A549 (cell line): ENCODE results near the gene KCNJ9. TPM values are rescaled to one million over a fixed set of nuclear protein-coding genes. Genes with fewer than 3 reads are reported as not detected.

Experiments used
- ATAC-seq, 2 experiments: fragments of 200-7000 bp in 1 of 2; fragments of >200 bp in 1 of 2; cut with Nextera tagmentation in 1 of 2; cut with Tn5 transposase in 1 of 2; 3 replicates each; pipeline versions ENCODE4 v1.8.0 to v1.9.1; 2018 to 2020; ENCODE audit warnings: mild to moderate bottlenecking in 1 of 2, moderate library complexity in 1 of 2
- CTCF ChIA-PET: fragments of 300-600 bp; sonication (Branson Sonifier 250); formaldehyde crosslinking; extraction: SDS; loops from one replicate; lab custom pipeline; 2021; ENCODE audit warnings: antibody characterized with exemption, inconsistent platforms; lab: Yijun Ruan, JAX
- POLR2A ChIA-PET: fragments of 350-600 bp; formaldehyde crosslinking; extraction: SDS; loops from one replicate; lab custom pipeline; 2021; ENCODE audit warnings: antibody characterized with exemption, inconsistent platforms; lab: Yijun Ruan, JAX
- DNase-seq, 2 experiments: peaks; one replicate each; pipeline versions ENCODE4 v3.0.0 to v3.0.0-alpha.2; 2011 to 2016; ENCODE audit warnings: low read depth in 1 of 2, low spot score in 1 of 2
- FAIRE-seq: peaks from 2 replicates; lab custom pipeline; 2011; peaks lifted over from hg19 to GRCh38; lab: Jason Lieb, UNC
- H3K27ac ChIP-seq, 2 experiments: fragments of >200 bp; sonication (Bioruptor Twin); formaldehyde crosslinking; 3 replicates each; pipeline ENCODE4 v1.5.1; 2016 to 2017
- H3K4me1 ChIP-seq: fragments of >200 bp; sonication (Bioruptor Twin); formaldehyde crosslinking; 3 replicates; pipeline ENCODE4 v1.6.1; 2016
- H3K4me2 ChIP-seq: fragments of >200 bp; sonication (Bioruptor Twin); formaldehyde crosslinking; 3 replicates; pipeline ENCODE4 v1.6.1; 2016
- H3K4me3 ChIP-seq: fragments of >200 bp; sonication (Bioruptor Twin); formaldehyde crosslinking; 3 replicates; pipeline ENCODE4 v1.5.1; 2016
- H3K9me3 ChIP-seq: fragments of >200 bp; sonication (Bioruptor Twin); formaldehyde crosslinking; 3 replicates; pipeline ENCODE4 v1.6.1; 2016
- BHLHE40 ChIP-seq: IDR thresholded peaks from 2 replicates; pipeline ENCODE4 v1.6.1; 2012; ENCODE audit warnings: low read depth, low read length, inconsistent platforms
- CBX8 ChIP-seq: fragments of 200-600 bp; sonication (generic); IDR thresholded peaks from 2 replicates; pipeline ENCODE4 v1.6.1; 2016
- ESRRA ChIP-seq: fragments of 150-350 bp; IDR thresholded peaks from 2 replicates; pipeline ENCODE4 v1.6.1; 2014; ENCODE audit warnings: mild to moderate bottlenecking, low read length, borderline replicate concordance
- FOSL2 ChIP-seq, 2 experiments: fragments of 450-650 bp in 1 of 2; fragments of >200 bp in 1 of 2; sonication (Bioruptor Twin) in 1 of 2; formaldehyde crosslinking; IDR thresholded peaks; 2 replicates each; pipeline versions ENCODE4 v1.5.0 to v1.6.1; 2016 to 2020; ENCODE audit warnings: mild to moderate bottlenecking in 1 of 2, moderate library complexity in 1 of 2
- HEYL ChIP-seq: fragments of 250-450 bp; sonication (Bioruptor Pico); IDR thresholded peaks from 2 replicates; pipeline ENCODE4 v1.8.0; 2021; ENCODE audit warnings: mild to moderate bottlenecking, moderate library complexity
- HOXA7 ChIP-seq: fragments of 250-450 bp; sonication (Bioruptor Pico); IDR thresholded peaks from 2 replicates; pipeline ENCODE4 v1.5.0; 2020; ENCODE audit warnings: mild to moderate bottlenecking, moderate library complexity
- JUNB ChIP-seq: fragments of >200 bp; sonication (Bioruptor Twin); formaldehyde crosslinking; IDR thresholded peaks from 2 replicates; pipeline ENCODE4 v1.6.1; 2016
- KDM1A ChIP-seq: fragments of 200-600 bp; sonication (generic); IDR thresholded peaks from 2 replicates; pipeline ENCODE4 v1.6.1; 2016; ENCODE audit warnings: low read depth, mild to moderate bottlenecking
- KDM5A ChIP-seq: fragments of 200-600 bp; sonication (generic); IDR thresholded peaks from 2 replicates; pipeline ENCODE4 v1.6.1; 2016; ENCODE audit warnings: antibody characterized with exemption, mild to moderate bottlenecking
- NPAS2 ChIP-seq: fragments of 250-450 bp; sonication (Bioruptor Pico); IDR thresholded peaks from 2 replicates; pipeline ENCODE4 v1.8.0; 2022; ENCODE audit warnings: mild to moderate bottlenecking, moderate library complexity, borderline replicate concordance
- NR3C1 ChIP-seq: fragments of >200 bp; sonication (Bioruptor Twin); formaldehyde crosslinking; IDR thresholded peaks from 3 replicates; pipeline ENCODE4 v1.6.1; 2017
- RARB ChIP-seq: fragments of 250-450 bp; sonication (Bioruptor Pico); IDR thresholded peaks from 2 replicates; pipeline ENCODE4 v1.8.0; 2021; ENCODE audit warnings: mild to moderate bottlenecking, moderate library complexity
- RFX5 ChIP-seq: fragments of 450-650 bp; IDR thresholded peaks from 2 replicates; pipeline ENCODE4 v1.7.1; 2014; ENCODE audit warnings: antibody characterized with exemption, mild to moderate bottlenecking, moderate library complexity
- RNF2 ChIP-seq: fragments of 200-600 bp; sonication (generic); IDR thresholded peaks from 2 replicates; pipeline ENCODE4 v1.6.1; 2016; ENCODE audit warnings: low read depth, mild to moderate bottlenecking, antibody characterized with exemption, moderate library complexity, borderline replicate concordance
- SMC3 ChIP-seq: fragments of >200 bp; sonication (Bioruptor Twin); formaldehyde crosslinking; IDR thresholded peaks from 3 replicates; pipeline ENCODE4 v1.6.1; 2018; ENCODE audit warnings: inconsistent platforms
- WGBS: methylation state at CpG from one replicate; pipeline ENCODE4 v1.1.6; 2017; ENCODE audit errors: missing lambda C conversion rate; 5-methylcytosine and 5-hydroxymethylcytosine counted together
- polyA plus RNA-seq, 4 experiments: library from polyadenylated mRNA; depleted of rRNA in 3 of 4; stranded (reverse); fragments of >200 nt; fragmentation: RNase III in 1 of 4; extraction: RNeasy Plus Mini Kit Qiagen cat#74134 plus additional on column Dnase treatment in 1 of 4; gene quantifications; 2 replicates in 3 of 4; 3 replicates in 1 of 4; pipeline ENCODE4 v1.2.3, GENCODE V29; 2011 to 2017
- TF ChIP-seq, protein P1 (sequence below): IDR thresholded peaks from 2 replicates; pipeline ENCODE4 v1.6.1; 2012; ENCODE audit warnings: low read depth, borderline replicate concordance
- TF ChIP-seq, protein P2 (sequence below): fragments of 250-450 bp; sonication (Bioruptor Pico); IDR thresholded peaks from 2 replicates; pipeline ENCODE4 v1.5.0; 2020; ENCODE audit warnings: low read depth, mild to moderate bottlenecking, moderate library complexity
- TF ChIP-seq, protein P3 (sequence below): fragments of 200-600 bp; sonication (generic); IDR thresholded peaks from 2 replicates; pipeline ENCODE4 v1.6.1; 2016; ENCODE audit warnings: antibody characterized with exemption, mild to moderate bottlenecking, moderate library complexity
- TF ChIP-seq, protein P4 (sequence below): IDR thresholded peaks from 2 replicates; pipeline ENCODE4 v1.6.1; 2012

The KCNJ9 gene
- polyA plus RNA-seq, 2 of the 4 experiments (the other 2 are of a cell fraction) = not detected

DNA sequence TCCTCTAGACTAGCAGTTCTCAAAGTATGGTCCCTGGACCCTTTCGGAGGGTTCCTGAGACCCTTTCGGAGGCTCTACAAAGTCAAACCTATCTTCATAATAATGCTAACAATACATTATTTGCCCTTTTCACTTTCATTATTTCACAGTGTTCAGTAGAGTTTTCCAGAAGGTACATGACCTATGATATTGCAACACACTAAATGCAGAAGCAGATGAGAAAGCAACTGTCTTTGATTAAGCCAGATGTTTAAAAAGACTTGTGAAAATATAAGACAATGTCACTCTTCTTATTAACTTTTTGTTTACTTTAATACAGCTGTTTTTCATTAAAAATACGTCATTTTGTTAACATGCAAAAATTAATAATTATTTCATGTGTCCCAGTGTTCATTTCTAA lies 17.2 kb upstream of the KCNJ9 start:
- no peak overlapping the region for H3K27ac ChIP-seq
- POLR2A ChIA-PET = no interaction called here
- ATAC-seq (no peak), DNase-seq (no peak), FAIRE-seq (no peak)
- TF ChIP-seq RFX5 (no peak), RARB (CRISPR knock-in tag) (no peak), NPAS2 (no peak), RNF2 (no peak), KDM1A (no peak), FOSL2 (IDR thresholded peaks at IDR 0.05) (no peak), FOSL2 (CRISPR knock-in tag; IDR thresholded peaks at IDR 0.05) (no peak), HOXA7 (no peak), HEYL (no peak), JUNB (no peak)
- TF ChIP-seq, protein P1, sequence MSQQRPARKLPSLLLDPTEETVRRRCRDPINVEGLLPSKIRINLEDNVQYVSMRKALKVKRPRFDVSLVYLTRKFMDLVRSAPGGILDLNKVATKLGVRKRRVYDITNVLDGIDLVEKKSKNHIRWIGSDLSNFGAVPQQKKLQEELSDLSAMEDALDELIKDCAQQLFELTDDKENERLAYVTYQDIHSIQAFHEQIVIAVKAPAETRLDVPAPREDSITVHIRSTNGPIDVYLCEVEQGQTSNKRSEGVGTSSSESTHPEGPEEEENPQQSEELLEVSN = no peak
- peaks cover 7% of the 10 kb centered on the region; the same call in 2 of the 3 replicates for H3K4me1 ChIP-seq
- no peak overlapping the region for H3K4me2 ChIP-seq
- no peaks in the 10 kb centered on the region for H3K9me3 ChIP-seq
- WGBS = 74% methylated on average over 3 of the region's 3 CpGs
- CTCF ChIA-PET = interaction anchor here (0.6 to 30.0 kb wide), 5 partner anchors 11 to 224 kb away, joined by 3 to 409 read pairs (median 12); partner anchors contain the start of gene KCNJ9
- H3K4me3 ChIP-seq = no peak overlapping the region

DNA sequence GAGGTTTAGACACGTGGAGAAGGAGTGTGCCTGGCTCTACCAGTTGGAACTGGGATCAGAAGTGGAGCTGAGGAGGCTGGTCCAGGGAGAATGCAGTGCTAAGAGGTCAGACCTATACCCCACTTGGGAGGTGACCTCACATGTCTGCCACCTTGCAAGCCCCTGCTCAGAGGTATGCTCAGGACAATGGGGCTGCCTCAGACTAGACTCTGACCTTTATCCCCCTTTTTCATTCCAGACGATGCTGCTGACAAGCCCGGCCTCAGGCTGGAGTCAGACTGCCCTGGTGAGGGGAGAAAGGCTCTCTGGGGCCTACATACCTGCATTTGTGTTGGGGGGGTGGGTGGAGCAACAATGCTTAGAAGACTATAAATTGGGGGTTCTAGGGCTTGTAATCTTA lies 16.6 kb upstream of the KCNJ9 start:
- Histone ChIP-seq H3K9me3 (no peaks in the 10 kb centered on the region), H3K27ac (no peak overlapping the region), H3K4me2 (no peak overlapping the region), H3K4me3 (no peak overlapping the region), H3K4me1 (peaks cover 7% of the 10 kb centered on the region; the same call in 2 of the 3 replicates)
- WGBS = 16% methylated on average over 1 of the region's 3 CpGs
- FAIRE-seq = no peak
- POLR2A ChIA-PET = no interaction called here
- no peak for ATAC-seq
- TF ChIP-seq, protein P2, sequence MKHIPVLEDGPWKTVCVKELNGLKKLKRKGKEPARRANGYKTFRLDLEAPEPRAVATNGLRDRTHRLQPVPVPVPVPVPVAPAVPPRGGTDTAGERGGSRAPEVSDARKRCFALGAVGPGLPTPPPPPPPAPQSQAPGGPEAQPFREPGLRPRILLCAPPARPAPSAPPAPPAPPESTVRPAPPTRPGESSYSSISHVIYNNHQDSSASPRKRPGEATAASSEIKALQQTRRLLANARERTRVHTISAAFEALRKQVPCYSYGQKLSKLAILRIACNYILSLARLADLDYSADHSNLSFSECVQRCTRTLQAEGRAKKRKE (CRISPR knock-in tag) = no peak
- TF ChIP-seq FOSL2 (IDR thresholded peaks at IDR 0.05) (no peak), FOSL2 (CRISPR knock-in tag; IDR thresholded peaks at IDR 0.05) (no peak), BHLHE40 (no peak), ESRRA (no peak), CBX8 (no peak), KDM5A (no peak), RARB (CRISPR knock-in tag) (no peak), NR3C1 (no peak), SMC3 (no peak)
- TF ChIP-seq, protein P3, sequence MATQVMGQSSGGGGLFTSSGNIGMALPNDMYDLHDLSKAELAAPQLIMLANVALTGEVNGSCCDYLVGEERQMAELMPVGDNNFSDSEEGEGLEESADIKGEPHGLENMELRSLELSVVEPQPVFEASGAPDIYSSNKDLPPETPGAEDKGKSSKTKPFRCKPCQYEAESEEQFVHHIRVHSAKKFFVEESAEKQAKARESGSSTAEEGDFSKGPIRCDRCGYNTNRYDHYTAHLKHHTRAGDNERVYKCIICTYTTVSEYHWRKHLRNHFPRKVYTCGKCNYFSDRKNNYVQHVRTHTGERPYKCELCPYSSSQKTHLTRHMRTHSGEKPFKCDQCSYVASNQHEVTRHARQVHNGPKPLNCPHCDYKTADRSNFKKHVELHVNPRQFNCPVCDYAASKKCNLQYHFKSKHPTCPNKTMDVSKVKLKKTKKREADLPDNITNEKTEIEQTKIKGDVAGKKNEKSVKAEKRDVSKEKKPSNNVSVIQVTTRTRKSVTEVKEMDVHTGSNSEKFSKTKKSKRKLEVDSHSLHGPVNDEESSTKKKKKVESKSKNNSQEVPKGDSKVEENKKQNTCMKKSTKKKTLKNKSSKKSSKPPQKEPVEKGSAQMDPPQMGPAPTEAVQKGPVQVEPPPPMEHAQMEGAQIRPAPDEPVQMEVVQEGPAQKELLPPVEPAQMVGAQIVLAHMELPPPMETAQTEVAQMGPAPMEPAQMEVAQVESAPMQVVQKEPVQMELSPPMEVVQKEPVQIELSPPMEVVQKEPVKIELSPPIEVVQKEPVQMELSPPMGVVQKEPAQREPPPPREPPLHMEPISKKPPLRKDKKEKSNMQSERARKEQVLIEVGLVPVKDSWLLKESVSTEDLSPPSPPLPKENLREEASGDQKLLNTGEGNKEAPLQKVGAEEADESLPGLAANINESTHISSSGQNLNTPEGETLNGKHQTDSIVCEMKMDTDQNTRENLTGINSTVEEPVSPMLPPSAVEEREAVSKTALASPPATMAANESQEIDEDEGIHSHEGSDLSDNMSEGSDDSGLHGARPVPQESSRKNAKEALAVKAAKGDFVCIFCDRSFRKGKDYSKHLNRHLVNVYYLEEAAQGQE = no peak
- TF ChIP-seq, protein P4, sequence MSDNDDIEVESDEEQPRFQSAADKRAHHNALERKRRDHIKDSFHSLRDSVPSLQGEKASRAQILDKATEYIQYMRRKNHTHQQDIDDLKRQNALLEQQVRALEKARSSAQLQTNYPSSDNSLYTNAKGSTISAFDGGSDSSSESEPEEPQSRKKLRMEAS = no peak
- TF ChIP-seq, all 56 proteins: peak for 0
- CTCF ChIA-PET = interaction anchor here (3.5 to 30.0 kb wide), 3 partner anchors 12 to 19 kb away, joined by 12 to 409 read pairs (median 20); partner anchors contain the start of gene KCNJ9
- no peak for DNase-seq
